Right ventricle myocardium superior (tissue), 1 donor: ENCODE measurements around the gene CAMTA1. TPM values are rescaled to one million over a fixed set of nuclear protein-coding genes. Genes with fewer than 3 reads are reported as not detected.

Experiments
- ATAC-seq: fragments of 200-7000 bp; cut with Tn5 transposase; one replicate; pipeline ENCODE4 v1.9.1; 2020; ENCODE audit warnings: mild to moderate bottlenecking; ENCODE audit not compliant: poor library complexity
- DNase-seq: peaks from one replicate; pipeline ENCODE4 v3.0.0-alpha.2; 2020
- intact Hi-C: fragments of 100-400 bp; cut with DNase I; formaldehyde crosslinking; loops from one replicate; pipeline ENCODE4 v1.11.2; 2022
- total RNA-seq: library from RNA; stranded (reverse); fragmentation: NEBNext Ultra II Directional; extraction: Animal tissue kit (Norgen Biotek cat#: 25700); gene quantifications from one replicate; pipeline ENCODE4 v1.2.1, GENCODE V29; 2021
- donor health status: DM: no; HTN: yes; CAD: no; lungs with severe emphysema.

Gene CAMTA1
- total RNA-seq, 1 donor from 2014 or later: 153 TPM

DNA sequence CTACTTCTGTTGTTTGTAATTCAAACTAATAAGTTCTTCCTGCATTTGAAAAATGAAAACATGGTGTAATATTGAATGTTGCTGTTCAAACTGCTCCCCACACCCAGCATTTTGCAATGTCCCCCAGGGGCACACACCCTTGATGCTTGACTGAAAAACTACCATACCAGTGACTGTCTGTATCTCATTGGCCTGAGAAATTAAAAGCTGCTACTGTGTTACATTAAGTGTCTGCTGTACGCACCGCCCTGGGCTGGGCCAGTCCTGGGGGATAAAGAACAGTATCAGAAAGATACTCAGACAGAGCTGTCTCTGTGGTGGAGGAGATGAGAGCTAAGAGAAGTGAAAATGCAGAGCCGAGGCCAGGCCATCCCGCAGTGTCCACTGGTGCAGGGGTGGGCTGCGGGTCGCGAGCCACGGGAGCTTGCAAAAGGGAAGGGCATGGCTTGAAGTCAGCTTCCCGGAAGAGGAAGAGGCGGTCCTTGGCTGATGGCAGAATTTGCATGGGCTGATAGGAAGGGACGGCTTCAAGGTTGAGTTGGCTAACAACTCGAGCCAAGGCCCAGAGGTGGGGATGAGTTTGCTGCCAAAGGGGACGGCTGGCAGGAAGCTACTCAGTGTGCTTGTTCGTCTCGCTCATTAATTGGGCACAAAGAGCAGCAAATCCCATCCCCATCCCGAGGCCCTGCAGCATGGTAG, 656.0 kb downstream of the CAMTA1 start:
- intact Hi-C loops: no loop called here

GRCh38 chr1:7442036-7442435, 656.8 kb downstream of the CAMTA1 start:
- DNase-seq (no peak), ATAC-seq (no peak)
- intact Hi-C loops: no loop called here

More for the DNA sequence above, 656.0 kb downstream of the CAMTA1 start:
- no peak for ATAC-seq
- no peak for DNase-seq

- ATAC-seq: no peak
- intact Hi-C loops: no loop called here
Measured at GRCh38 chr1:7442918-7443317, 657.7 kb downstream of the CAMTA1 start.

DNA sequence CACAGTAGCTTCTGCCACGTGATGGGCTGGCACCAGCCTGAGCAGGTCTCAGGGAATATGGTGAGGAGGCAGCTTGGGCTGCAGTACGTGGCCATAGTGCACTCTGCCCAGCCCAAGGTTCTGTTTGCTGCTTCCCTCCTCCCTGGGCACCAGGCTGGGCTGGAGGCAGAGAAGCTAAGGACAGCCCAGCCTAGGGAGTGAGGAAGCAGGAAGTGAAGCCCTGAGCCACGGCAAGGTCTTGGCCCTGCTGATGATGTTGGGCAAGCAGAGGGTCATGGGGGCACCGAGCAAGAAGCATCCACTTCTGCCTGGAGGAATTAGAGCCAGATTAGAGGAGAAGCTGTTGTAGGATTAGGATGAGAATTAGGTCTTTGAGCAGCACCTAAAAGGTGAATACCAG, 659.1 kb downstream of the CAMTA1 start:
- DNase-seq (no peak), ATAC-seq (no peak)
- intact Hi-C loops: no loop called here

More at GRCh38 chr1:7442918-7443317, 657.7 kb downstream of the CAMTA1 start:
- DNase-seq: no peak

GRCh38 chr1:7447093-7447492, 661.8 kb downstream of the CAMTA1 start:
- intact Hi-C loops: no loop called here
- DNase-seq (no peak), ATAC-seq (no peak)

GRCh38 chr1:7447736-7448135, 662.5 kb downstream of the CAMTA1 start:
- no peak for DNase-seq
- intact Hi-C loops: no loop called here
- no peak for ATAC-seq

DNA sequence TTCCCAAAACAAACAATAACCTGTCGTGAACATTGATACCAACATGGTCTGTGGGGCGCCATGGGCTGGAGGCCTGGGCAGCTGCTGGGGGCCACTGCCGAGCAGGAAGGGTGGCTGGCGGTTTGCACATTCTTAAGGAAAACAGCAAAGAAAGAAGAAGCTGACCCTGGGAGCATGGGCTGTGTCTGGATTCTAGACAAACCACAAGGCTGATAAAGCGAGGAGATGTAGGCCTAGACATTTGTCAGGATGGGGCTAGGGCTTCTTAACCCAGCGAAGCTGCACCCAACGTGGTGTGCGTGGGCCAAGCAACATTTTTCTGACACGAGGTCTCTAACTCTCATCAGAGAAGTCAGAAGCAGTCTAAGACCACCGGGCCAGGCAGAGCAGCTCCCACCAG, 663.7 kb downstream of the CAMTA1 start:
- DNase-seq (no peak), ATAC-seq (no peak)
- intact Hi-C loops: no loop called here

DNA sequence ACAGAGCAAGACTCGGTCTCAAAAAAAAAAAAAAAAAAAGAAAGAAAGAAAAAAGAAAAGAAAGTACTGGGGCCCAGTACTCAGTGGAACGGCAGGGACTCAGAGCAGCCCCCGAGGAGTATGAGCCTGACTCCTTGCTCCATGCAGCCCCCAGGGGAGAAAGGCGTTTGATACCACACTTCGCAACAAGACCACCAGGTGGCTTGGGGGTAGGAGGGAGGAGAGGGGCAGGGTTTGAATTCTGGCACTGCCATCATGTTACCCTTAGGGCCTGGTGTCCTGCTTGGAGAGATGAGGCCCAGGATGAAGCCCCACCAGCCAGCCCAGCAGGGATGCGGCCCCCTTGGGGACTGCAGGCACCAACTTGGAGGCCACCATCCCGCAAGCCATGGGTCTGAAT, 664.5 kb downstream of the CAMTA1 start:
- DNase-seq (no peak), ATAC-seq (no peak)
- intact Hi-C loops: loop anchor here (10.0 kb wide), 1 partner anchor 195 kb away; no protein-coding TSS in a partner anchor

GRCh38 chr1:7450838-7451237, 665.6 kb downstream of the CAMTA1 start:
- DNase-seq (no peak), ATAC-seq (no peak)
- intact Hi-C loops: loop anchor here (10.0 kb wide), 1 partner anchor 194 kb away; no protein-coding TSS in a partner anchor

- DNase-seq: no peak
- no peak for ATAC-seq
- intact Hi-C loops: loop anchor here (10.0 kb wide), 1 partner anchor 192 kb away; no protein-coding TSS in a partner anchor
Measured at GRCh38 chr1:7453038-7453437, 667.8 kb downstream of the CAMTA1 start.

GRCh38 chr1:7454052-7454815, 669.0 kb downstream of the CAMTA1 start:
- DNase-seq: no peak
- intact Hi-C loops: loop anchor here (10.0 kb wide), 1 partner anchor 191 kb away; no protein-coding TSS in a partner anchor
- peak; percentile 55 for ATAC-seq

GRCh38 chr1:7454895-7455784, 669.9 kb downstream of the CAMTA1 start:
- intact Hi-C loops: loop anchor here (10.0 kb wide), 1 partner anchor 190 kb away; no protein-coding TSS in a partner anchor
- ATAC-seq (peak; percentile 54), DNase-seq (peak; percentile 54)

DNA sequence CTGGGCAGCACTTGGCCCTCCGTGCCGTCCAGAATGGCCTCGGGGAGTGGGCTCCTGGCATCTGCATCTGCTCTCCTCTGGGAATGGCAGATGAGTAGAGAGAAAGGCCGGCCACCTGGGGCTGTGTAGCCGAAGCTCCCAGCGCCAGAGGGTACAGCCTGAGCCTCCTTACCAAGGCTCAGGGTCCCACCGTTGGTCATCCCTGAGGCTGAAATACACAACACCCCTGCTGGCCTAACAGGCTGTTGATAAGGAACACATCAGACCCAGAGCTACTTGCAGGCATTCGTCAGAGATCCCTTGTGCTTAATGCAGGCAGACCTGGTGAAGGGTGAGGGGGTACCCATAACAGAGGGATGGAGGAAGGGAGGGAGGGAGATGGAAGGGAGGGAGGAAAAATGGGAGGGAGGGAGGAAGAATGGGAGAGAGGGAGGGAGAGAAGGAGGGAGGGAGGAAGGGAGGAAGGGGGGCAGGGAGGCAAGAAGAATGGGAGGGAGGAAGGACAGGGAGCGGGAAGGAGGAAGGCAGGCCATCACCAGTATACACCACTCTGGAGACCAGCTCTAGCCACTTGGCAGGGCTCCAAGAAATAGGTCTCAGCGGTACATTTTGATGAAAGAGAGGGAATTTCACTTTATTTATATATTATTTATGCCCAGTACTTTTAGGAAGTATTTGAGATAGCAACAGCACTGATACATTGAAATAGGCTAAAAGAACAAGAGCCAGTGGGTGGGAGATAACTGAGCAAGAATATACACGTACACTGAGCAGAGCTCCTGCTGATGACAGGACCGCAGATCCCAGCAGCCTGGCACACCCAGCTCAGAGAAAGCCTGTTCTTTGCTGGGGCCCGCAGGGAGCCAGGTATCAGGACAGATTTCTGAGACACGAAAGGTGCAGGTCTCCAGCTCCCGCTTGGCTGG, 670.8 kb downstream of the CAMTA1 start:
- intact Hi-C loops: loop anchor here (10.0 kb wide), 1 partner anchor 189 kb away; no protein-coding TSS in a partner anchor
- DNase-seq: no peak
- peak; percentile 30 for ATAC-seq

- DNase-seq (no peak), ATAC-seq (no peak)
- intact Hi-C loops: loop anchor here (10.0 kb wide), 1 partner anchor 188 kb away; no protein-coding TSS in a partner anchor
Measured at GRCh38 chr1:7456722-7457082, 671.4 kb downstream of the CAMTA1 start.

DNA sequence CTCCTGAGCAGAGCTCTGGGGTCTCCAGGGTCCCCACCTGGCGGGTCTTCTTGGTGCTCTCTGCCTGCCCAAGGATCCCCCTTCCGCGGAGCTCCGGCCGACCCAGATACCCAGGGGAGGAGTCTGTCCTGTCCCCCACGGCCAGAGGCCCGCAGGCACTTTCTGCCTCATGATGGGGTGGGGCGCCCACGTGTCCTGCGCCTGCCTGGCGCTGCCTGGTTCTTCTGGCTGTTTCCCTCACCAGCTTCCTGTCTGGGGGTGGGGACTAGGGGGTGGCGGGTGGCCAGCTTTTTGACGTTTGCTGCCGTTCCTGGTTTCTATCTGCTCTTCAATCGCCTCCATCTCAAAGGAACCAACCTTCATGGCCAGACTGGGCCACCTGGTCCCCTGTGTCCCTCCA, 672.6 kb downstream of the CAMTA1 start:
- no peak for ATAC-seq
- intact Hi-C loops: loop anchor here (10.0 kb wide), 1 partner anchor 187 kb away; no protein-coding TSS in a partner anchor
- no peak for DNase-seq

DNA sequence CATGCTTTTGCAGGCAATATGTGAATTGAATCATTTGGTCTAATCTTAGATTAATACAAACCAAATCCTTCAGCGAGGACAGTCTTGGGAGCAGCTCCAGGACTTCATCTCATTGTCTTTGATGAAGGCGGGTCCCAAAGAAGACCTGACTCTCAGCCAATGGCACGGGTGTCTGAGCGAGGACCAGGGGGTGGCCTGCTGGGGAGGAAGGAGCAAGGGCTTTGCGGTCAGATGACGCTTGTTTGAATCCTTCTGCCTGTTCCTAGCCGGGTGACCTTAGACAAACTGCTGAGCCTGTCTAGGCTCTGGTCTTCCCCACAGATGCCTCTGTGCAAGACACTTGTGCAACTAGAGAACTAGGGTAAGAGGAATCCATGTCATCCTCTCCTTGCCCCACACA, 673.7 kb downstream of the CAMTA1 start:
- ATAC-seq (no peak), DNase-seq (no peak)
- intact Hi-C loops: loop anchor here (10.0 kb wide), 1 partner anchor 186 kb away; no protein-coding TSS in a partner anchor

GRCh38 chr1:7459914-7460313, 674.7 kb downstream of the CAMTA1 start:
- no peak for ATAC-seq
- intact Hi-C loops: loop anchor here (10.0 kb wide), 1 partner anchor 185 kb away; no protein-coding TSS in a partner anchor
- no peak for DNase-seq

DNA sequence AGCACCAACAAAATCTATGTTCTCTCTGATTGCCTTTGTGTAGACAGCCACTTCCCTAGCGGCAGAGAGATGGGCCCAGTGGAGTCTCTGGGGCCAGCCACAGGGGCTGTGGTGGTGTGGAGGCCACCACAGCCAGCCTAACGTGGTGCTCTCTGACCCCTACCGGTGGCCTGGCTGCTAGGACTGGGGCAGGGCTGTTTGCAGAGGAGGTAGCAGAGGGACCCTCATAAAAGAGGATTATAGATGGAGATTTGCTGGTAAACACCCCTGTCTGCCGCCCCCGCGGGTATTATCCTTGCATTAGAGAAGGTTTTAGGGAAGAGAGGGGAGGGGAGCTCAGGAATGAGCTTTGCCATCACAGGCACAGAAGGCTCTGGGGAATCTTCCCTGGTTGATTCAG, 675.6 kb downstream of the CAMTA1 start:
- intact Hi-C loops: no loop called here
- DNase-seq: no peak
- ATAC-seq: no peak
